GM18502 (cell line): ENCODE results near the gene MDH1.
"Not testable (repeated sequence)": the region's sequence is repeated elsewhere in the genome, so short reads cannot be mapped to it uniquely, and the experiment has no call there.

ENCODE experiments used
- ATAC-seq: cut with Tn5 transposase; IDR thresholded peaks from one replicate; pipeline ENCODE4 v1.9.1; 2021; ENCODE audit warnings: mild to moderate bottlenecking; ENCODE audit not compliant: unreplicated experiment, poor library complexity

The MDH1 gene

GRCh38 chr2:63588385-63589147 lies at the start of gene MDH1, which contains the start of gene WDPCP:
Gene MDH1, plus strand, starts transcription at chr2:63588963. Its CDS starts 81 bp downstream, at chr2:63589044.
Gene WDPCP, minus strand, starts transcription at chr2:63588477. Its CDS starts 206 bp downstream, at chr2:63588271.
- peak; percentile 89 for ATAC-seq

GRCh38 chr2:63539416-63540162 lies 49.2 kb upstream of the MDH1 start:
- ATAC-seq: no peak

GRCh38 chr2:63544017-63544627 lies 44.6 kb upstream of the MDH1 start:
- no peak for ATAC-seq

GRCh38 chr2:63545023-63545422 lies 43.7 kb upstream of the MDH1 start:
- no peak for ATAC-seq

- ATAC-seq: no peak
These were observed 35.7 kb upstream of the MDH1 start for GRCh38 chr2:63553049-63553448.

- ATAC-seq: no peak
These were observed 33.5 kb upstream of the MDH1 start for GRCh38 chr2:63555299-63555698.

GRCh38 chr2:63555931-63556330 lies 32.8 kb upstream of the MDH1 start:
- no peak for ATAC-seq

- ATAC-seq: not testable (repeated sequence)
These were observed 30.9 kb upstream of the MDH1 start for GRCh38 chr2:63557819-63558218.

GRCh38 chr2:63558922-63559321 lies 29.8 kb upstream of the MDH1 start:
- ATAC-seq: not testable (repeated sequence)

GRCh38 chr2:63562751-63563150 lies 26.0 kb upstream of the MDH1 start:
- ATAC-seq: no peak

- peak; percentile 83 for ATAC-seq
These were observed 19.0 kb upstream of the MDH1 start for GRCh38 chr2:63569740-63570139.

- ATAC-seq: no peak
These were observed 17.5 kb upstream of the MDH1 start for GRCh38 chr2:63571291-63571690.

- ATAC-seq: no peak
These were observed 16.8 kb upstream of the MDH1 start for GRCh38 chr2:63572001-63572400.

- not testable (repeated sequence) for ATAC-seq
These were observed 15.7 kb upstream of the MDH1 start for GRCh38 chr2:63573026-63573425.

- ATAC-seq: not testable (repeated sequence)
These were observed 14.9 kb upstream of the MDH1 start for GRCh38 chr2:63573726-63574345.

- no peak for ATAC-seq
These were observed 12.2 kb upstream of the MDH1 start for GRCh38 chr2:63576546-63576945.

- no peak for ATAC-seq
These were observed 10.0 kb upstream of the MDH1 start for GRCh38 chr2:63578767-63579166.

- ATAC-seq: no peak
These were observed 8.0 kb upstream of the MDH1 start for GRCh38 chr2:63580651-63581297.

- ATAC-seq: no peak
These were observed 7.3 kb upstream of the MDH1 start for GRCh38 chr2:63581298-63581961.

GRCh38 chr2:63582873-63583272 lies 5.9 kb upstream of the MDH1 start:
- no peak for ATAC-seq
